Measurements from ENCODE around the gene GNG7. TPM values are rescaled to one million over a fixed set of nuclear protein-coding genes. Genes with fewer than 3 reads are reported as not detected.
"Not testable (repeated sequence)": the region's sequence is repeated elsewhere in the genome, so short reads cannot be mapped to it uniquely, and the experiment has no call there.

Gene GNG7
- total RNA-seq, 2 donors from 2014 or later = 2.1 to 4.5 TPM

GRCh38 chr19:2464389-2464788 lies 238.1 kb downstream of the GNG7 start:
- no peaks in the 10 kb centered on the region for H3K36me3 Mint-ChIP-seq (ENCODE audit: low read depth)
- no peaks in the 10 kb centered on the region for H3K27me3 Mint-ChIP-seq
- ATAC-seq (no peak), DNase-seq (no peak)
- no peak overlapping the region for H3K27ac Mint-ChIP-seq
- no peak overlapping the region for H3K4me3 Mint-ChIP-seq
- H3K4me1 Mint-ChIP-seq = peaks cover 9% of the 10 kb centered on the region
- no peaks in the 10 kb centered on the region for H3K9me3 ChIP-seq (ENCODE audit: control insufficient read depth, low read length, poor library complexity, severe bottlenecking)

GRCh38 chr19:2463694-2464093 lies 238.8 kb downstream of the GNG7 start:
- not testable (repeated sequence) for H3K27ac Mint-ChIP-seq

GRCh38 chr19:2462635-2463421 lies 239.7 kb downstream of the GNG7 start:
- H3K4me1 Mint-ChIP-seq = peaks cover 9% of the 10 kb centered on the region
- no peaks in the 10 kb centered on the region for H3K36me3 Mint-ChIP-seq (ENCODE audit: low read depth)
- no peak overlapping the region for H3K4me3 Mint-ChIP-seq
- no peak for DNase-seq
- no peaks in the 10 kb centered on the region for H3K9me3 ChIP-seq (ENCODE audit: control insufficient read depth, low read length, poor library complexity, severe bottlenecking)
- no peak for ATAC-seq
- H3K27me3 Mint-ChIP-seq = no peaks in the 10 kb centered on the region
- H3K27ac Mint-ChIP-seq = no peak overlapping the region

More at GRCh38 chr19:2463694-2464093, 238.8 kb downstream of the GNG7 start:
- not testable (repeated sequence) for H3K36me3 Mint-ChIP-seq (ENCODE audit: low read depth); H3K4me3 Mint-ChIP-seq; H3K9me3 ChIP-seq (ENCODE audit: control insufficient read depth, low read length, poor library complexity, severe bottlenecking); H3K4me1 Mint-ChIP-seq; H3K27me3 Mint-ChIP-seq; ATAC-seq; DNase-seq

- peak; percentile 85 for ATAC-seq
- Mint-ChIP-seq H3K36me3 (ENCODE audit: low read depth) (no peaks in the 10 kb centered on the region), H3K27ac (no peak overlapping the region), H3K4me1 (peaks cover 12% of the 10 kb centered on the region), H3K27me3 (no peaks in the 10 kb centered on the region), H3K4me3 (peak overlapping the region; percentile 87)
- DNase-seq = peak; percentile 34 to 43 (median 35)
- no peaks in the 10 kb centered on the region for H3K9me3 ChIP-seq (ENCODE audit: control insufficient read depth, low read length, poor library complexity, severe bottlenecking)
Measured at GRCh38 chr19:2461751-2462634, 240.5 kb downstream of the GNG7 start.

Other genes with a start within 250 kb of the GNG7 start
- gene LMNB2, start 245.7 kb downstream of the GNG7 start, total RNA-seq = 10 to 100 TPM; 13.1 to 16.0 TPM
- 100 to 1,000 TPM; 120 to 135 TPM for gene GADD45B, start 226.6 kb downstream of the GNG7 start, total RNA-seq
- gene DIRAS1, start 18.7 kb upstream of the GNG7 start, total RNA-seq = under 1 TPM; 0.40 to 0.42 TPM
- gene SLC39A3, start 37.3 kb upstream of the GNG7 start, total RNA-seq = 10 to 100 TPM; 12.3 to 20.6 TPM
- gene SGTA, start 80.6 kb upstream of the GNG7 start, total RNA-seq = 10 to 100 TPM; 29.2 to 31.9 TPM
- 10 to 100 TPM; 24.2 to 28.1 TPM for gene THOP1, start 82.8 kb upstream of the GNG7 start, total RNA-seq
- gene ZNF554, start 117.2 kb upstream of the GNG7 start, total RNA-seq = 1 to 10 TPM; 3.0 to 3.2 TPM
- gene ZNF555, start 138.8 kb upstream of the GNG7 start, total RNA-seq = 1 to 10 TPM; 3.0 to 3.4 TPM
- not detected for gene ZNF556, start 164.6 kb upstream of the GNG7 start, total RNA-seq
- 1 to 10 TPM; 2.0 to 2.6 TPM for gene ZNF57, start 198.2 kb upstream of the GNG7 start, total RNA-seq
- gene ZNF77, start 242.3 kb upstream of the GNG7 start, total RNA-seq = 1 to 10 TPM; 2.7 to 3.0 TPM